H9 (cell line): ENCODE results near the gene KIR3DL3. TPM values are rescaled to one million over a fixed set of nuclear protein-coding genes. Genes with fewer than 3 reads are reported as not detected.

ENCODE experiments used
- DNase-seq: peaks from one replicate; pipeline ENCODE4 v3.0.0-alpha.2; 2017
- H2AFZ ChIP-seq: one replicate; pipeline ENCODE4 v1.6.1; 2013; ENCODE audit warnings: mild to moderate bottlenecking, low read length, control low read depth, moderate library complexity
- H2AK5ac ChIP-seq: 2 replicates; pipeline ENCODE4 v1.6.1; 2013; ENCODE audit warnings: low read length, control low read depth, mixed read lengths; ENCODE audit not compliant: insufficient read length
- H2BK120ac ChIP-seq: one replicate; pipeline ENCODE4 v1.6.1; 2013; ENCODE audit warnings: low read depth, mild to moderate bottlenecking, low read length, control low read depth, inconsistent platforms; ENCODE audit not compliant: poor library complexity, severe bottlenecking
- H2BK12ac ChIP-seq: 2 replicates; pipeline ENCODE4 v1.6.1; 2013; ENCODE audit warnings: low read length, control low read depth, mixed read lengths, low read depth; ENCODE audit not compliant: insufficient read length
- H2BK15ac ChIP-seq: 2 replicates; pipeline ENCODE4 v1.6.1; 2013; ENCODE audit warnings: low read depth, low read length, control low read depth
- H2BK20ac ChIP-seq: one replicate; pipeline ENCODE4 v1.6.1; 2013; ENCODE audit warnings: low read depth, mild to moderate bottlenecking, low read length, control low read depth, inconsistent platforms; ENCODE audit not compliant: poor library complexity, severe bottlenecking
- H2BK5ac ChIP-seq: 2 replicates; pipeline ENCODE4 v1.6.1; 2013; ENCODE audit warnings: low read length, control low read depth, mixed read lengths; ENCODE audit not compliant: insufficient read length
- H3K14ac ChIP-seq: 2 replicates; pipeline ENCODE4 v1.6.1; 2013; ENCODE audit warnings: low read length, control low read depth; ENCODE audit not compliant: insufficient read depth
- H3K18ac ChIP-seq: 2 replicates; pipeline ENCODE4 v1.6.1; 2013; ENCODE audit warnings: low read depth, mild to moderate bottlenecking, mixed read lengths, low read length, control low read depth; ENCODE audit not compliant: insufficient read length
- H3K23ac ChIP-seq: 2 replicates; pipeline ENCODE4 v1.6.1; 2013; ENCODE audit warnings: low read length, control low read depth, mixed read lengths, low read depth; ENCODE audit not compliant: insufficient read length
- H3K23me2 ChIP-seq: 2 replicates; pipeline ENCODE4 v1.6.1; 2013; ENCODE audit warnings: low read depth, mild to moderate bottlenecking, mixed read lengths, low read length, control low read depth; ENCODE audit not compliant: insufficient read length, poor library complexity, severe bottlenecking
- H3K27ac ChIP-seq: 2 replicates; pipeline ENCODE4 v1.5.1; 2013; ENCODE audit warnings: low read length, control low read depth, mixed read lengths, low read depth; ENCODE audit not compliant: insufficient read length
- H3K27me3 ChIP-seq: 2 replicates; pipeline ENCODE4 v1.6.1; 2013; ENCODE audit warnings: low read length, control low read depth, inconsistent platforms; ENCODE audit not compliant: insufficient read depth
- H3K4ac ChIP-seq: 2 replicates; pipeline ENCODE4 v1.6.1; 2013; ENCODE audit warnings: low read depth, mild to moderate bottlenecking, control low read depth, inconsistent platforms, low read length, moderate library complexity
- H3K4me1 ChIP-seq: 2 replicates; pipeline ENCODE4 v1.6.1; 2013; ENCODE audit warnings: low read length, control low read depth, inconsistent platforms; ENCODE audit not compliant: insufficient read depth
- H3K4me2 ChIP-seq: 2 replicates; pipeline ENCODE4 v1.6.1; 2013; ENCODE audit warnings: low read length, control low read depth, mixed read lengths; ENCODE audit not compliant: insufficient read length, insufficient read depth
- H3K56ac ChIP-seq: 2 replicates; pipeline ENCODE4 v1.6.1; 2013; ENCODE audit warnings: low read depth, mild to moderate bottlenecking, mixed read lengths, low read length, control low read depth; ENCODE audit not compliant: insufficient read length
- H3K79me1 ChIP-seq: 2 replicates; pipeline ENCODE4 v1.6.1; 2013; ENCODE audit warnings: low read depth, mild to moderate bottlenecking, moderate library complexity, low read length, control low read depth, inconsistent platforms; ENCODE audit not compliant: insufficient read depth, poor library complexity, severe bottlenecking
- H3K79me2 ChIP-seq: 2 replicates; pipeline ENCODE4 v1.6.1; 2013; ENCODE audit warnings: low read length, control low read depth, inconsistent platforms; ENCODE audit not compliant: insufficient read depth
- H3K9ac ChIP-seq: 2 replicates; pipeline ENCODE4 v1.6.1; 2013; ENCODE audit warnings: low read length, control low read depth, mixed read lengths; ENCODE audit not compliant: insufficient read length; ENCODE audit errors: extremely low read depth
- H3K9me3 ChIP-seq: one replicate; pipeline ENCODE4 v1.6.1; 2013; ENCODE audit warnings: low read depth, low read length, inconsistent platforms; ENCODE audit not compliant: control insufficient read depth
- H3T11ph ChIP-seq: one replicate; pipeline ENCODE4 v1.6.1; 2013; ENCODE audit warnings: mild to moderate bottlenecking, low read length, control low read depth, inconsistent platforms
- H4K20me1 ChIP-seq: one replicate; pipeline ENCODE4 v1.6.1; 2013; ENCODE audit not compliant: control insufficient read depth, insufficient read length, insufficient read depth
- H4K5ac ChIP-seq: 2 replicates; pipeline ENCODE4 v1.6.1; 2013; ENCODE audit warnings: low read depth, mild to moderate bottlenecking, mixed read lengths, low read length, control low read depth; ENCODE audit not compliant: insufficient read length
- H4K8ac ChIP-seq: replicated peaks from 2 replicates; pipeline ENCODE4 v1.6.1; 2013; ENCODE audit warnings: low read length, control low read depth, mixed read lengths, low read depth; ENCODE audit not compliant: insufficient read length
- H4K91ac ChIP-seq: 2 replicates; pipeline ENCODE4 v1.6.1; 2013; ENCODE audit warnings: low read depth, mild to moderate bottlenecking, moderate library complexity, mixed read lengths, low read length, control low read depth; ENCODE audit not compliant: insufficient read length
- H3K27ac Mint-ChIP-seq, 3 experiments: 2 replicates in 2 of 3; 3 replicates in 1 of 3; pipeline ENCODE4 v1.8.0; 2020 to 2021; ENCODE audit warnings: mixed read lengths in 3 of 3, mild to moderate bottlenecking in 1 of 3, moderate library complexity in 1 of 3
- H3K27me3 Mint-ChIP-seq: 2 replicates; pipeline ENCODE4 v1.8.0; 2021; ENCODE audit warnings: low read depth, mild to moderate bottlenecking, moderate library complexity, mixed read lengths
- H3K36me3 Mint-ChIP-seq, 3 experiments: 2 replicates in 2 of 3; 3 replicates in 1 of 3; pipeline ENCODE4 v1.8.0; 2020 to 2021; ENCODE audit warnings: low read depth in 3 of 3, mixed read lengths in 3 of 3; ENCODE audit not compliant: insufficient read depth in 1 of 3
- H3K4me1 Mint-ChIP-seq, 2 experiments: 2 replicates each; pipeline ENCODE4 v1.8.0; 2020; ENCODE audit warnings: mixed read lengths in 2 of 2
- H3K4me3 Mint-ChIP-seq, 2 experiments: 2 replicates in 1 of 2; 3 replicates in 1 of 2; pipeline ENCODE4 v1.8.0; 2020 to 2021; ENCODE audit warnings: mild to moderate bottlenecking in 2 of 2, mixed read lengths in 2 of 2, moderate library complexity in 1 of 2
- H3K9me3 Mint-ChIP-seq, 2 experiments: 2 replicates in 1 of 2; 3 replicates in 1 of 2; pipeline ENCODE4 v1.8.0; 2020; ENCODE audit warnings: mild to moderate bottlenecking in 2 of 2, mixed read lengths in 2 of 2, moderate library complexity in 1 of 2
- CTCF ChIP-seq: fragments of 200-600 bp; sonication (generic); conservative IDR thresholded peaks from 3 replicates; pipeline ENCODE4 v1.8.0; 2021; ENCODE audit warnings: antibody characterized with exemption, mild to moderate bottlenecking
- WGBS: extraction: QIAGEN DNeasy Blood & Tissue Kit; methylation state at CpG from one replicate; pipeline ENCODE4 v1.1.7; 2013; ENCODE audit warnings: missing lambda C conversion rate, low lambda C conversion rate, mixed read lengths; ENCODE audit not compliant: insufficient read length; ENCODE audit errors: extremely low coverage; 5-methylcytosine and 5-hydroxymethylcytosine counted together
- total RNA-seq: library from RNA; stranded (reverse); gene quantifications from 2 replicates; pipeline ENCODE4 v1.2.1, GENCODE V29; 2021

KIR3DL3 gene
- total RNA-seq, 1 experiment from 2014 or later: not detected

DNA sequence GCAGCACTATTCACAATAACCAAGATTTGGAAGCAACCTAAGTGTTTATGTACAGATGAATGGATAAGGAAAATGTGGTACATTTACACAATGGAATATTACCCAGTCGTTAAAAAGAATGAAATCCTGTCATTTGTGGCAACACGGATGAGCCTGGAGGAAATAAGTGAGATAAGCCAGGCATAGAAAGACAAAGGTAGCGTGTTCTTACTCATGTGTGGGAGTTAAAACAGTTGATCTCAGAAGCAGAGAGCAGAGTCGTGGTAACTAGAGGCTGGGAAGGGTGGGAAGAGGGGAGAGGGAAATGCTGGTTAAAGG lies 32.0 kb upstream of the KIR3DL3 start:
- no peak overlapping the region for H4K5ac ChIP-seq
- Mint-ChIP-seq H3K4me3 (no peak overlapping the region), H3K36me3 (peaks cover 0 to 17% (median 14%) of the 10 kb centered on the region in 3 experiments; a peak in 5 of 7 replicates), H3K27me3 (peaks cover 1% of the 10 kb centered on the region; the same call in 1 of the 2 replicates), H3K4me1 (no peaks in the 10 kb centered on the region), H3K27ac (no peak overlapping the region), H3K9me3 (peaks cover 79 to 81% of the 10 kb centered on the region in 2 experiments)
- H4K20me1 ChIP-seq: no peaks in the 10 kb centered on the region
- H3K4me1 ChIP-seq: no peaks in the 10 kb centered on the region
- H3K18ac ChIP-seq: no peak overlapping the region
- H3K79me1 ChIP-seq: no peaks in the 10 kb centered on the region
- no peak overlapping the region for H3K4me2 ChIP-seq
- no peak overlapping the region for H2AFZ ChIP-seq
- no peak overlapping the region for H3K9ac ChIP-seq
- no peak overlapping the region for H3T11ph ChIP-seq
- no peaks in the 10 kb centered on the region for H3K79me2 ChIP-seq
- no peak for DNase-seq
- no peaks in the 10 kb centered on the region; the same call in 1 of the 2 replicates for H3K27me3 ChIP-seq
- H2BK20ac ChIP-seq: no peak overlapping the region
- no peak overlapping the region for H3K23ac ChIP-seq
- H2BK5ac ChIP-seq: no peak overlapping the region
- H3K14ac ChIP-seq: no peak overlapping the region
- no peak overlapping the region for H3K4ac ChIP-seq
- peaks cover 60% of the 10 kb centered on the region for H3K9me3 ChIP-seq
- no peak overlapping the region for H4K91ac ChIP-seq
- no peak overlapping the region for H3K27ac ChIP-seq
- no peak overlapping the region for H2BK12ac ChIP-seq
- H2BK15ac ChIP-seq: no peak overlapping the region
- H3K23me2 ChIP-seq: no peaks in the 10 kb centered on the region
- no peak overlapping the region for H2AK5ac ChIP-seq
- no peak overlapping the region for H2BK120ac ChIP-seq
- H4K8ac ChIP-seq: no peak overlapping the region
- TF ChIP-seq CTCF: no peak
- no peak overlapping the region for H3K56ac ChIP-seq
- no CpG with 5 or more reads among the region's 4 CpGs for WGBS
